GM18520 (cell line): Measurements from ENCODE around the gene PROSER2.

Source experiments
- ATAC-seq: cut with Tn5 transposase; IDR thresholded peaks from one replicate; pipeline ENCODE4 v1.9.1; 2021; ENCODE audit not compliant: unreplicated experiment

Gene PROSER2, protein sequence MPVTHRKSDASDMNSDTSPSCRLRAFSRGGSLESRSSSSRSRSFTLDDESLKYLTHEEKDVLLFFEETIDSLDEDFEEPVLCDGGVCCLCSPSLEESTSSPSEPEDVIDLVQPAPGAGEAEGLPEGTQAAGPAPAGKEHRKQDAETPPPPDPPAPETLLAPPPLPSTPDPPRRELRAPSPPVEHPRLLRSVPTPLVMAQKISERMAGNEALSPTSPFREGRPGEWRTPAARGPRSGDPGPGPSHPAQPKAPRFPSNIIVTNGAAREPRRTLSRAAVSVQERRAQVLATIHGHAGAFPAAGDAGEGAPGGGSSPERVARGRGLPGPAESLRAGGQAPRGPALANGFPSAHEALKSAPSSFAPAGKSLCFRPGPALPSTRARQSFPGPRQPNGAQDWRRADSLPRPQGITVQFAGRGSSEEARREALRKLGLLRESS

DNA sequence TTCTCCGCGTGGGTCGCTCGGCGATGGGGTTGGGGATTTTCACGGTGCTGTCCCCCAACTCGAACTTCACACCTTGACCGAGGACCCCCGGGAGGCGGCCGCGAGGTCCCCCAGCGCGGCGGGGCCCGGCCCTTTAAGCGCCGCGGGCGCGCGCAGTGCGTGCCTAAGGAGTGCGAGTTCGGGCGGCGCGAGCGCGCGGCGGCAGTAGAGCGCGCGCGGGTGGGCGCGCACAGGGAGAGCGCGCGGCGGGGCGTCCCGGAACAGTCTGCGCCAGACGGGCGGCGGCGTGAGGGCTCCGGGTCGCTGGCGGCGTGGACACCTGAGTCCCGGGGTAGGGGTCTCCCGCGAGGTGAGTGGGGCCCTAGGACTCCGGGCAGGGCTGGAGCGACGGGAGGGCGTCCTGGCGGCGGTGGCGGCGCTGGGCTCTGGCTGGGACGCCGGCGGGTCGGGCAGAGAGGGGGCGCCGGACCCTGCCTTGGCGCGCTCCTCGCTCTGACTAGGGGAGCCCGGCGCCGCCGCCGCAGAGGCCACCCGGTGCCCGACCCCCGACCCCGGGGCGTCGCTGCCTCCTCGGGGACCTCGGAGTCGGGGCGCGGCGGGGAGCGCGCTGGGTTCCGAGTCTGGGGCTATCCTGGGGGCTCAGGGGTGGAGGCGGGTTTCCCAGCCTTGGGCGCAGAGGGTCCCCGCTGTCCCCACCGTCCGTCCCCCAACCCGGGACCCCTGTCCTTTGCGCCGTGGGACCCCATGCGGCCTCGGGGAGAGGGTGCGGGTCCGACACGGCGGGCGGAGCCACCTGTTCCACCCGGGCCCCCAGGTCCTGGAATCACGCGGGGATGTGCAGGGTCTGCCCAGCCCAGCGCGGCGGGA is at the start of gene PROSER2:
Gene PROSER2 (plus strand): TSS at position 235 of the 867 bp plus-strand sequence. CDS start 28,722 bp downstream, outside the sequence.
- ATAC-seq: no peak

DNA sequence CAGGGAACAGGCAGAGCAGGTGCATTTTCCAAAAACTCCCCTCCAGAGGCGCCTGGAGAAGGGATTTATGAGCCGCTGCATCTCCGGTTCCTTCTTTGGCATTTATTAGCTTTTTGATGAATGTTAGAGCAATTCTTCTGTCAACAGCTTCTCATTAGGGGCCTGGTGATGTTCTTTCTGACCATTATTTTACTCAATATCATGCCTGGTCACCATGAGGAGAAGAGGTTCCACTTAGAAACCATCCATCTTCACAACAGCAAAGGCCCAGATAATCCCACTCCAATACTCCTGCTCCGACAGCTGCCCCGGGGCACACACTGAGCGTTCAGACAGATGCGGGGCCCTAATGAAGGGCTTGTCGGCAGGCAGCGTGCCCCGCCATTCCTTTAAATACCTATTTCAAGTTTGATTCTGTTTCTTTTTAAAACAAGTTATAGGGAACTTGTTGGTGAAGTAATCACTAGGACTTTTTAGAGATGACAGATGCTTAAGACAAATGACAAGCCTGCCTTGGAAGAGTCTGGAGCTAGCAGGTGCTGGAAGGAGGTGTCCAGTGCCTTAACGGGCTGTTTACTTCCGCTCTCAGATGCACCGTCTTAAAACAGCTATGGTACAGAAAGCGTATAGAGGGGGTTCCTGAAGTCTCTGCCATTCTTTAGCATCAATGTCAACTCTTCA is 49.3 kb upstream of the PROSER2 start:
- ATAC-seq: no peak

DNA sequence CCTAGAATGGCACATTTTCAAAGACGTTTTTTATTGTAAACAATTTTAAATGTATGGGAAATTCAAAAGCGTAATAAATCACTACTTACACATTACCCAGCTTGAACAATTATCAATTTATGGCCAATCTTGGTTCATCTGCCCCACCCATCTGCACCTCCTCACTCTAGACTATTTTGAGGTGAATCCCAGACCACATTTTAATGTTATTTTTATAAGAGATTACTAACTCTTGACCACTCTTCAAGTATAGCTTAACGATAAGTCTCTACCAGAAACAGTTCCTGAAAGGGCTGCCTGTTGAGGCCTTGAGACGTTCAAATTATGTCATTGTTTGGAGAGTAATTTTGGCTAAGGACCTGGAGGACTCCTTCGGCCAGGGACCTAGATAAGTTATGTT is 47.7 kb upstream of the PROSER2 start:
- no peak for ATAC-seq

DNA sequence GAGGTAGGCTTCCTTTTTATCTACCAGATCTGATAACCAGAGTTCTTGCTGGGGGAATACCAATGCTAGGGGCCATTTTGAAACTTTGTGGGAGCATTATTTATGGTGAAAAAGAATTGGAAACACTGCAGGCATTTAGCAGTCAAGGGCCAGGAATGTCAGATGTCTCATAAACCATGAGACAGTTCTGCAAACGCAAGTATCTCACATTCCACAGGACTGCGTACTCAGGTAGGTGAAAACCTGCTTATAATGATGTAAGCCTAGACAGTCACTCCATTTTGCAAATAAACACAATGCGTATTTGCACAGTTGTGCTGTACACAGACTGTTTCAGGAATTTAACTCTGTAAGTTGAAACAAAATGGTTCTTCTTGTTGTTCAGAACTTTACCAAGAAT is 47.1 kb upstream of the PROSER2 start:
- ATAC-seq: no peak

DNA sequence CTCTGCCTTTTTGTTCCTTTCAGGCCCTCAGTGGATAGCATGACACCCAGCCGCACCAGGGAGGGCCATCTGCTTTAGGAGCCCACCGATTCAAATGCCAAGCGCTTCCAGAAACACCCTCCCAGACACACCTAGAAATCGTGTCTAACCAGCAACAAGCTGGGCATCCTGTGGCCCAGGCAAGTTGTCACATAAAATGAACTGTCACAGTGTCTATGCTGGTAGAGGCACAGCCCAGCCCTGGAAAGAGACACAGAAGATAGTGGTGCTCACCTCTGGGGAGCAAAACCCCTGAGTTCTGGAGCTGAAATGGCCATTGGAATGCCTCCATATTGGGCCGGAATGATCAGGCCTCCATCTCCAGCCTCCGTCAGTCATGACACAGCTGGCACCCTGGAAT is 42.0 kb upstream of the PROSER2 start:
- no peak for ATAC-seq

DNA sequence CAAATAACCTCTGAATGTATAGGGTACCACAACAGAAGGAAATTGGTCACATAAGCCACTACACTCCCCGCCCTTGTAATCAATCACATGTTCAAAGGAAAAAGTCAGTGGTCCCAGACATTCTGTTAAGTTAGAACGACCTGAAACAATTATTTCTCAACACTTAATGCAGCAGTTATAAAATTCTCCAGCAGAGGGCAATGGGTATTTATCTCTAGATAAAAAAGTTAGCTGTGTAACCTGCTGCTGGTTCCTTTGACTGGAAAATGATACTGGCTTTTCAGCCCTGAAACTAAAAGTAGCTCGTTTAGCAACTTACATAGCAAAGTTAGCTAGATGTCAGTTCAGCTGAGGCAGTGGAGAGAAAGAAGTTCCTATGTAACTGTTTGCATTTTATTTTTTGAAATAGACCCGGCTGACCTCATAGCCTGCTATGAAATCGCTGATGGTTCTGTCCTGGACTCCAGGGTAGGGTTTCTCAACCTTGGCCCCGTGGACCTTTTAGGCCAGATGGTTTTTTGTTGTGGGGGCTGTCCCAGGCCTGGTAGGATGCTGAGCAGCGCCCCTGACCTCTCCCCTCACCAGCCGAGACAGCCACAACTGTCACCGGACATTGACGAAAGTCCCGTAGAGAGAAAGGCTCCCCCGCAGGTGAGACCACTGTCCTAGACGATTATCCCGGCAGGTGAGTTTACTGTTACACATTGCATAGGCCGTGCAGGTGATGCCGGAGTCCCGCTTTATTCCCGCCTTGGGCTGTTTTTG is 40.2 kb upstream of the PROSER2 start:
- no peak for ATAC-seq

DNA sequence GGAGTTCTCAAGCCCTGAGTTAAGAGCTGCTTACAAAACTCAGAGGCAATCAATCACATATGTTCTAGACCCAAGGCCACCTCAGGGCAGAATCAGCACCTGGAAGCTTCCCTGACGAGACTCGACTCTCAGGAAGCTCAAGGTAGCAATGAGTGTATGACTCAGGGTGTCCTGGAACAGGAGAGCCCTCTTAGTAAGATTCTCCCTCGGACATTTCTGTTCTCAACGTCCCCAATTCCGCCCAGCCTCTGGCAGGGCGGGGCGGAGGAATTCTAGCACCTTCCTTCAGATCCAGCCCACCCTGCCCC is 39.6 kb upstream of the PROSER2 start:
- no peak for ATAC-seq

DNA sequence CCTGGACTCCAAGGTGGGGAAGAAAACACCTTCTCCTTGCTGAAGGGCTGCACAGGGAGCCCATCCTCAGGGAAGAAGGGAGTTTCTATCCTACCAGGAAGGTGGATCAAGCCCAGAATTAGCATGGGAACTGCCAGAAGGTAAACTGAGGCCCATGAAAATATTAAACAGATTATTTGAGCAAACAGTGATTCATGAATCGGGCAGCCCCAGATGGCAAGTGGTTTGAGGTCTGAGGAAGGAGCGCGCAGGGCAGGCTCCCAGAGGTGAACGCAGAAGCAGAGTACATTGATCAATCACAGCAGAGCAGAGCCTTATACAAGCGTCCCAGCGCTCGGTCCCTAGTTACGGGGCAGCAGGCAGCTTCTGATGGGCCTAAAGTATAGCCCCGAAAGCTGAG is 35.8 kb upstream of the PROSER2 start:
- no peak for ATAC-seq

DNA sequence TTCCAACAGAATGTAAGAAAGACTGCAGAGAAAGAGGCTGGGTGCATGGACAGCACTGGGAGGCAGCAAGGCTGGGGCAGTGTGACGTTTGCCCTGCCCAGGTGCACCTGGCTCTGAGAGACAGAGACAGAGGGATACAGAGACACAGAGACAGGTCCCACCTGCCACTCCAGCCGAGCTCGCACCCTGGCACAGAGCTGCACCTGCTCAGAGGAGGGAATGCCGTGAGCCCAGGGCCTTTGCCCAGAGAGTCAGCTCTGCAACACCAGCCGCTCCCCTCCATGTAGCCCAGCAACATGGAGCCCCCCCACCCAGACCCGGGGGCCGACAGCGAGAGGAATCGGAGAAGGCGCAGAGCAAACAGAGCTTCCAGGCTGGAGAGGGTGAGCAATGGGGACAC is 35.3 kb upstream of the PROSER2 start:
- no peak for ATAC-seq

DNA sequence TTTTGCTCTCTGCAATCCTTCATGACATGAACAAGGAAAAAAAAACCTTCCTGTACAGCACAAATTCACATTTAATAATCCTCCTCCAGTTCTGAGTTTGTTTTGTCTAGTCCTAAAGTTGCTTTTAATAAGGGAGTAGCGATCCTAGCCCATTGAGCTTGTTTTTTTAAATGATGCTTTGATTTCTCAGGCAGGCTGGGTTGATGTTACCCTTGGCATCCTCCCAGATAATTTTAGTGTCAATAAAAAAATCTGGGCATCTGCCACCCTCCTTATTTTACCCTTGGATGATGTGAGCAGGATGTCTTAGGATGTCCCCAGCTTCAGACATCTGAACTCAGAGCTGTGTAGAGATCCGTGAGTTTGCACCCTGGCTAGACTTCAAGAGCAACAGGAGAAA is 33.9 kb upstream of the PROSER2 start:
- ATAC-seq: no peak

DNA sequence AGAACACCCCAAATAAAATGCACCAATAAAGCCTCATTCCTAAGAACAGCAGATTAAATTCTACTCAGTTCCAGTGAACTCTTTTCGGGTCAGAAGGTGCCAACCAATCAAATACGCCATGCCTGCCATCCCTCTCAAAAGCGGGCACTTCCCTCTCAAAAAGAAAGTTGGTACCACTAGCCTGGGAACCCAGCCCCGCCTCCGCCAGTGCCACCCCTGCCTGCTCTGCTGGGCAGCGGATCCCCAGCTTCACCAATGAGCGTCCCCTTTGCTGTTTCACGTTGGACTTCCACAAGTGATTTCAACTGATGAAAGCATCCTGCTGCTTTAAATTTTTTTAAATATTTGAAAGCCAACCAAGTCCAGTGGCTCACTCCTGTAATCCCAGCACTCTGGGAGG is 33.2 kb upstream of the PROSER2 start:
- ATAC-seq: no peak

DNA sequence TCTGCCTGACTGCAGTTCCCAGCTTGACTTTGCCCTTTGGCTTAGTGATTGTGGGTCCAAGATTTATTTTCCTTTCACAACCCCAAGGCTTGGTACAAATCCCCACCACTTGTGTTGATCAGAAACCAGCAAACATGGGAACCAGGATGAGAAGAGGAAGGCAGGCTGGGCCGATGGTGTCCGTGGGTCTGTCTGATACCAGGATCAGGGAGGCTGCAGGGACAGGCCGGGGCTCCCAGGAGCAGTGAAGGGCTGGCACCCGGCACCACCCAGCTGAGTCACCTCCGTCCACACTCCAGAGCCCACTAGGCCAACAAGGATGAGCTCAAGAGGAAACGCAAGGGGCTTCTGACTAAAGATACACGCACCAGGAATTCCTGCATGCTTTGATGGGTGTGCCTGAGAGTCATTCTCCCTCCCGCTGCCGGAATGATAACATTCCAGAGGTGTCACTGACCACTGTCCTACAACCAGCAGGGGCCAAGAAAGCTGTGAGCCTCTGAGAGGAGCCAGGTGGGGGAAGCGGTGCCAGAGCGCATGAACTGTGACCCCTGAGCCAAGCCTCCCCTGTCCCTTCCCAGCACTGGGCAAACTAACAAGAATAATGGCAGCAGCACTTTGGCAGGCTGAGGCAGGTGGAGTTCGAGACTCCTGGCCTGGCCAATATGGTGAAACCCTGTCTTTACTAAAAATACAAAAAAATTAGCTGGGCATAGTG is 29.2 kb upstream of the PROSER2 start:
- ATAC-seq: no peak

DNA sequence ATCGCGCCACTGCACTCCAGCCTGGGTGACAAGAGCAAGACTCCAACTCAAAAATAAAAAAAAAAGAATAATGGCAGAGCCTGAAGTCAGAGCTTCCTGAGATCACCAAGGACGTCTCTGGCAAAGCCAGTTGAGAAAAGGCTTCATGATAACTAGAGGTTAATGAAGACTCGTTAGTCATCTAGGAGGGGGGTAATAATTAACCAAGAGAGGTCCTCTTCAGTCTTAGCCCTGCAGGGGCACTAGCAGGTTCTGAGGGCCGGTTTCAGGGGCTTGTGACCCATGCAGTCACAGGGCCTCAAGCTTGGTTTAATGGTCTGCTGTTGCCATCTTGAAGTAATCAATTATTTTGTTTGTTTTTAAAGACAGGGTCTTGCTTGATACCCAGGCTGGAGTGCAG is 28.6 kb upstream of the PROSER2 start:
- no peak for ATAC-seq

DNA sequence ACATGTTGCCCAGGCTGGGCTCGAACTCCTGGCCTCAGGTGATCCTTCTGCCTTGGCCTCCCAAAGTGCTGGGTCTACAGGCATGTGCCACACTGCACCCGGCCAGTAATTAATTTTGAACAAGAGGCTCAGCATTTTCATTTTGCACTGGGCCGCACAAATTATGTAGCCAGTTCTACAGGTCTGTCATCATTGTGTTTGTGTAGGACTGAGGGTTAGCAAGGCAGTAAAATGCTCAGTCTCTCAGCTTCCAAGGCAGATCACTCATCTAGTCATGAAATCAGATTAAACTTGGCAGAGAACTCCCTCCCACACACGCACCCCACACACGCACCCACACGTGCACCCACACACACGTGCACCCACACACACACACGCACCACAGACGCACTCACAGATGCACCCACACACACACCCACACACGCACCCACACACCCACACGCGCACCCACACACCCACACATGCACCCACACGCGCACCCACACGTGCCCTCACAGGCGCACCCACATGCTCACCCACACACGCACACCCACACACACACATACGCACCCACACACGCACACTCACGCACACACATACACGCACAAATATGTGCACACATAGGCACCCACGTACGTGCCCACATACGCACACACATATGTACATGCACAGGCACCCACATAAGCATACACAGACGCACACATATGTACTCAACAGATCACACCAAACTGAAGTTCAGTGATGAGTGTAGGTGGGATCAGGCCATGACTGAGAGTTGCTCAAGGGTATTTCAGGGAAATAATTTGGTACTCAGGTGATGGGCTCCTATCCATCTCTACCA is 27.8 kb upstream of the PROSER2 start:
- no peak for ATAC-seq

DNA sequence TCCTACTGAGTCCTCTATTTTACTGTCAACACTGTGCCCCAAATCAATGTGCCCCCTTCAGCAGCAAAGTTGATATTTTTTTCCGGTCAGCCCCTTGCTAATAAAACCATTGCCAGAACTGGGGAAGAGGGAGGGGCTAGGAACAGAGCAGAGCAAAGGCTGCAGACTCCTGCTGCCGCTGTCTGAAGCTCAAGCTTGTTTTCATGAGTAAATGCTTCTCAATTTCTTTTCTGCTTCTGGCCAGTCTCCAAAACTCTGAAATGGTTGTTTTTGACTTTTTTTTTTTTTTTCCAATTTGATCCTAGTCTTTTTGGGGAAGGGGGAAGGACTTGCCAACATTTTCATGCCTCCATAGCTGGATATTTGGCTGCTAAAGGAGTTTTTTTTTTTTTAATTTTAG is 26.7 kb upstream of the PROSER2 start:
- ATAC-seq: no peak

DNA sequence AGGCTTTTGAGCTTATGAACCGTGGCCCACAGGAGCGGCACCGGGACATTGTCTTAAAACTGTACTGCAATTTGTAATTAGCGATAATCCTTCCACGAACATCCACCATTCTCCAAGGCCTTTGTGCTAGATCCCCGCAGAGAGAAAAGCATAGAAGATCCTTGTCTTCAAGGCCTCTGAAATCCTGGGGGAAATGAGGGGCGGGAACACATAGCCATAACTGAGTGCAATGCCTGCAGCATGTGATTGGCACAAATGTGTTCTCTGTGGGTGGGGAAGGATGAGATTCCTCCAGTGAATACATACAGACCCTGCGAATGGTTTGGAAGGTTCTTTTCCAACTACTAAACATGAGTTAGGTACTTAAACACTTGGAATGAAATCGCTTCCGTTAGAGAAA is 25.9 kb upstream of the PROSER2 start:
- no peak for ATAC-seq

DNA sequence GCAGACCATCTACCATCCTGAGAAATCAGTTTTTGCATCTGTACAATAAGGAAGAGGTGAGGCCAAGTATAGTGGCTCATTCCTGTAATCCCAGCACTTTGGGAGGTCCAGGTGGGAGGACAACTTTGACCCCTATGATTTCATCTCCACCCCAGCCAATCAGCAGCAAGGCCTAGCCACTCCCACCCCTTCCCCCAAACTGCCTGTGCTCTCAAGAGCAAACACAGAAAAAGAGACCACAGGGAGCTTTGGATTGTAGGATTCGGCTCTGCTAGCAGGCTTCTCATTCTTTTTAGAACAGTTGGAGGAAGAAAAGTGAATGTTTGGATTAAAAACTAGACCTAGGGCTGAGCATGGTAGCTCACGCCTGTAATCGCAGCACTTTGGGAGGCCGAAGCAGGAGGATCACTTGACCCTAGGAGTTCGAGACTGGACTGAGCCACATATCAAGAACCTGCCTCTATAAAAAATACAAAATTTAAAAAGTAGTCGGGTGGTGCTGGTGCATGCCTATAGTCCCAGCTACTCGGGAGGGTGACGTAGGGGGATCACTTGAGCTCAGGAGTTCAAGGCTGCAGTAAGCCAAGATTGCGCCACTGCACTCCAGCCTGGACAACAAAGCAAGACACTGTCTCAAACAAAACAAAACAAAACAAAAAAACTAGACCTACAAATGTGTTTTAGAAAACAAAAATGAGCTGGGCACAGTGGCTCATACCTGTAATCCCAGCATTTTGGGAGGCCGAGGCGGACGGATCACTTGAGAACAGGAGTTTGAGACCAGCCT is 25.1 kb upstream of the PROSER2 start:
- ATAC-seq: no peak

DNA sequence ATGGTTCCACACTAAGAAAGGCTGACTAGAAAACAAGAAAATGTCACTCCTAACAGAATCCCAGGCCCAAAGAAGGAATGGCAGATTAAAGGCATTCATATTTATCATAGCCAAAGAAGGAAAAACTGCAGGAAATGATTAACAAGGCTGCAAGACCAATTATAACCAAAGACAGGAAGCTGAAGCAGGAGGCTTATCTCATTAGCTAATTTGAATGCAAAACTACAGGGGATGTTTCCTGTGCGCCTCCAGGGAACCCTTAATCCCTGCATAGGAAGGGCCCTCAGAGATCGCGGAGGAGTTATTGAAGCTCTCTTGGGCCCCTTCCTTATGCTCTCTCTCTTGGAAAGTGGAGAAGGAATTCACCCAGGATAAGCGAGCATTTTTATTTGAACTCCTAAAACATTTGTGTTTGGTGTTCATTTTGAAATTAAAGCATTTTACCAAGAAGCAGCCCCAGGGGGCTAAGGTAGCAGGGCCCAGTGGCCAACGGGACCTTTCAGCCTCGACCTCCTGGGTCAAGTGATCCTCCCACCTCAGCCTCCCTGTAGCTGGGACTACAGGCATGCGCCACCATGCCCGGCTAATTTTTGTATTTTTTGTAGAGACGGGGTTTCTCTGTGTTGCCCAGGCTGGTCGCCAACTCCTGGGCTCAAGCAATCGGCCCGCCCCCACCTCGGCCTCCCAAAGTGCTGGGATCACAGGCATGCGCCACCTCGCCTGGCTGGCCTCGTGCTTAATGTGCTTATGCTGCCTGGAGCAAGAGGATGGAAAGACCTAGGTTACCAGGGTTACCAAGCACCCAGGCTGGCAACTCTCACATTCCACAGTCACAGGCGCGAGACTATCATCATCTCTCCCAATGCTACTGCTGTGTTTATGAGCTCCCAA is 24.1 kb upstream of the PROSER2 start:
- ATAC-seq: no peak
